Stimulated activated CD8-positive, alpha-beta memory T cell treated with anti-CD3 and anti-CD28 coated beads, Interleukin-4, amount 100 ng/mL, for 24 hours (primary cell): ENCODE results near the gene ARPIN.
"Not testable (repeated sequence)": the region's sequence is repeated elsewhere in the genome, so short reads cannot be mapped to it uniquely, and the experiment has no call there.

Experiments used
- DNase-seq: peaks from one replicate; pipeline ENCODE4 v3.0.0-alpha.2; 2020; ENCODE audit warnings: low read depth

Gene ARPIN

GRCh38 chr15:89910891-89911626 lies 1.7 kb downstream of the ARPIN start:
- DNase-seq = no peak

- DNase-seq = no peak
Observed at GRCh38 chr15:89909611-89910010, 3.1 kb downstream of the ARPIN start.

- DNase-seq = no peak
Observed at GRCh38 chr15:89908226-89908625, 4.5 kb downstream of the ARPIN start.

- no peak for DNase-seq
Observed at GRCh38 chr15:89907289-89907688, 5.5 kb downstream of the ARPIN start.

DNA sequence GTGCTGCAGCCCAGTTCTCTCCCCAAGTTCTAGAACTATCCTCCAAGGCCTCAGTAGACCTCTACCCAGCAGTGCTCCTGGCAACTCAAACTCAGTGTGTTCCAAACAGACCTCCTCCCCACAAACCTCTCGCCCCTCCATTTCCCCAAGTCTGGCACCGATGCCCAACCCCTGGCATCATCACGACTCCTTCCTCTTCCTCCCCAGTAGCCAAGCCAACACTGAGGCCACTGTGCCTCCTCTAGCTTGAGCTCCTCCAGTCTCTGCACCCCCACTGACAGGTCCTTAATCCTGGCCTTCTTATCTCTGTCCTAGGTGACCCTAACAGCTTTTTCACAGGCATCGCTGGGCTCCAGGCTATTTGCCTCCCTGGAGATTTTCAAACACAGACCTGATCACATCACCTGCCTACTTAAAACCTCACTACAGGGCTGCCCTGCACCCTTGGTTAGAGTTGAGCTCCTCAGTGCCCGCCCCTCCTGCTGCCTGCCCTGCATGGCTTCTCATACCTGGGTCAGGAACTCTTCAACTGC lies 6.8 kb downstream of the ARPIN start:
- DNase-seq = no peak

DNA sequence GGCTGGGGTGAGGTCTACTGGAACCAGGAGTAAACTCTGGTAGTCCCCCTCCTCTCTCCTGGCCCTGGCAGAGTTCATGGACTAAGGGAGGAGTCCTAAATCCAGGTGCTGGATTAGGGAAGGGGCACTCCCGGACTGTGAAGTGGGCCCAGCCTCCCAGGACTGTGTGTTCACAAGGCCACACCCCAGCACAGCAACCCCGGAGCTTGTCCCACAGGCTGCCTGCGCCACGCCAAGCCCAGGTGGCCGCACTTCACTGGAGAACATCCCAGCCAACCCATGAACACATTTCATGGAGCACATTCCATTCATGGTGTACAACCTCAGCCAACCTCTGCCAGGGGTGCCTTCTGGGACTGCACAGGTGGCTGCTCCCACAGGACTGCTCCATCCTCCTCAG lies 8.2 kb downstream of the ARPIN start:
- DNase-seq = no peak

DNA sequence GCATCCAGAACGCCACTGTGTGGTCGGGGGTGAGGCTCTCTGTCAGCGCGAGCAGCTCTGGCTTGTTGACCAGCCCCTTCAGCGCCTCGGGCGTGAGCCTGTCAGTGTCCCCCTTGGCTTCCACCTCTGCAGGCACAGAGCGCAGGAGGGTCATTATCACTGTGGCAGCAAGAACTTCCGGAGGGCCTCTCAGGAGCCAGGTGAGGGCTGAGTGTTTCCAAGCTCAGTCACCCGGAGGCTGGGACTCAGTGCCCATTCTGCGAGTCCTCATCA lies 9.0 kb downstream of the ARPIN start:
- DNase-seq = no peak

DNA sequence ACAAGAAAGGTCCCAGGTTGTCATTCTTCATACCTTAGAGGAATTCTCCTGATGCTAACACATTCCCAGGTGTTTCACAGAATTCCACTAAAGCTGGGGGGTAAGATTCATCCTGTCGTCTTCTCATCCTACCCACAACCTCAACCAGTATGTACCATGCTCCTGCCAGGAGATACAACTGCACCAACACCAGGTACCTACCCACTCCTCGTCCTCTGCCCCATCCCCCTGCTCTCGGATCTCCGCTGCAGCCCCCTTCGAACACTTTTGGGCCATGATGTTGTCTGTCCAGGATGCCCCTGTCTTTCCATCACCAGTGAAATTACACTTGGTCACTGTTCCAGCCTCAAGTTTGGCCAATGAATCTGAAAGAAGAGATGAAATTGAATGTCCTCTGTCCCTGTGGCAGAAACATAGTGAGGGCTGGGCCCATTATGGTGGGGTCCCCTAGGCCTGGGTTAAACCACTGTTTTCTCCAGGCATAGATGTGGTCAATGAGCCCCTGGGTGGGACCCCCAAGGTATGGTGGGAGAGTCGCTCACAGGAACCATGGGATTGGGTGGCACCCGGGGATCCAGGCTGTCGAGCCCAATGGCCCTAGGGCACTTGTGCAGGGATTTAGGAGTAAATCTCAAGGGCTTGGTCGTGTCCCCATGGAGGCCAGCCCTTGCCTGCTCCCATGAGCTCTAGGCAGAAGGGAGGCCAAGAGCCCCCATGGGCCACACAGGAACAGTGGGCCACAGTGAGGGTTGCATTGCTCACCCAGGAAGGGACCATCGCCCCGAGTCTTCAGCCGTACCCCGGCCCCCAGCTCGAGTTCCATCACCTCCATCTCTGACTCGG lies 9.5 kb downstream of the ARPIN start:
- DNase-seq = no peak

- no peak for DNase-seq
Observed at GRCh38 chr15:89900849-89901248, 11.9 kb downstream of the ARPIN start.

GRCh38 chr15:89899951-89900567 lies 12.7 kb downstream of the ARPIN start:
- DNase-seq = no peak

- no peak for DNase-seq
Observed at GRCh38 chr15:89899295-89899945, 13.3 kb downstream of the ARPIN start.

GRCh38 chr15:89898614-89899294 lies 14.0 kb downstream of the ARPIN start:
- no peak for DNase-seq

DNA sequence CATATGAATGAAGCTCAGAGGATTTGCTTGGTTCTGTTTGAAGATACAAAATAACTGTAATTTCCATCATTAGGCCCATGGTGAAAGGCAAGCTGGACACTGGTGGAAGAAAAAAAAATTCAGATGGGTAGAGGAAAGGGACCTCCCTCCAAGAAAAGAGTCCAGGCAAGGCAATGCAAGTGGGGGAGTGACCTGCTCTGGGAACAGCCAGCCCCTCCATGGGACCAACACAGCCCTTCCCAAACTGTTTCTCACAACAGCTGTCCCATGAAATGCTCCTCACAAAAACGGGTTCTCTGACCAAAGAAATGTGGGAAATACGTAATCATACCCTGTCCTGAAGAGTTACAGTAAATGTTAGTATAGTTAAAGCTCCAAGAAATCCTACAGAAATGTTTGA lies 14.6 kb downstream of the ARPIN start:
- DNase-seq = no peak

DNA sequence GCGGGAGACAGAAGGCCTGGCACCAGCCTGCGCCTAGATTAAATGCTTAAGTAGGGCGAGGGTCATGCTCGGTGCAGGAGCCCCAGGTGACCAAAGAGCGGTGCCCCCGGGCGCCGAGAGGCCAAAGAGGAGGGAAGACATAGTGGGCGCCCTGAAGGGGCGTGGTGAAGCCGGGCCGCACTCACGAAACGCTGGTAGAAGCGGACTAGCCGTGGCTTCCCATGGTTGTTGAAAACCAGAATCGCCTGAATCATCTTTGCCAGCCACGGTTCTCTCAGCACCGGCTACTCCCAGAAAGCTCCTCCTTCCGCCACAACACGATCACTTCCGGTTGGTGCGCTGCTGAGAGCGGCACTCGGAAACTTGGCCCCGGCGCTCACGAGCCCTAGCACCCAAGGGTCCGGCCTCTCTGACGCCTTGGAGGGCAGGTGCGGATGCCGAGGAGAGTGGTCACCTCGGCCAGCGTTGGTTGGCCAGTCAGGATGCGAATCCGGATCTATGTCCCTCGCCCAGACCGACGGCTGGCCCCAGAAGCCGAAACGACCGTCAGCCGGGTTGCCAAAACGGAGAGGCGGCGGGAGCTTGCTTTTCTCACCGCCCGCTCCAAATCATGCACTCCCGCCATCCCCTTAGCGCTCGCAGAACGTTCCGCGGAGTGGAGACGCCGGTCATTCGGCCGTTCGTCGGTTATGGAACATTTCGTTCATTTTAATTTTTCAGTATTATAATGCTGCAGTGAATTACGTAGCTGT lies 18.9 kb downstream of the ARPIN start, which contains the start of gene AP3S2:
Gene AP3S2 (minus strand): TSS at position 299 of the 752 bp plus-strand sequence. CDS start 45 bp downstream, at position 254.
- DNase-seq = peak; percentile 78

DNA sequence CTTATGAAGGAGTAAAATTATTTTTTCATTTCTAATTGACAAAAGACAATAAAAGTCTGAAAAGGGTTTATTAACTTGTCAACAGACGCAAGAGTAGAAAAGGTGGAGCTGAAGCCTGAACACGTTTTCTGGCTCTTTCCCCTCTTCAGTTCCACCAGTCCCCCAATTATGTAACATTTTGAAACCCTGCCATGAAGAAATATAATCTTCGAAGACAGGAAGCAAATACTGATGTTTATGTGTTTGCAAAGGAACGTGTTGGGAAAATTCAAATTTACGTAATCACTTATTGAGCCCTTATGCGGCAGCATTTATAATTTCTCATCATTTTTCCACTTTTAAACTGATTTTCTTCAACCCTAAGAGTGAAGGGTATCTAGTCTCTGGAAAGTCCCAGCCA lies 19.7 kb downstream of the ARPIN start:
- DNase-seq = no peak

DNA sequence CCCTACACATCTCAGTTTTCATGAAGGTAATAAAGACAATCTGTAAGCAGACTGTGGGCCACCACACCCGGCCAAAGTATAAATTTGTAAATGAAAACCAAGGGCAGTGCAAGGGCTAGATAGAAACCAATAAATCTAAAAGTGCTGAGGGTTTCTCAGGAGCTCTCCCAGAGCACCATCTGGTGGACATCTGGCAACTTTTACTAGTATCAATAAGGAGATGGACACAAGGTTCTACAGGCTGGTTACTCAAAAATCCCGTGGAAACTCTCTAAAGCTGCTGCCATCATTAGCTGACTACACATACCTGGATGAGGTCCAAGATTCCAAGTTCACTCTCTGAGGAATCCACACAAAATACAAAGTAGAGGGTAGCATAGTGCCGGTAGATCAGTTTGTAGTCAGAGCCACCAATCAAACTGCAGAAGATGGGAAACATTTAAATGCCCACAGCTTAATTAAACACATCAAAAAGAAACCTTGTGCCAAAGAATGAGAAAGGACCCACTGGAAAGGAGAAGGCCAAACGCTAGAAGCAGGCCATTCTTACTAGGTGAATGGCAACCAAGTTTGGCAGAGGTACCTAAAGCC lies 24.4 kb downstream of the ARPIN start:
- DNase-seq = no peak

GRCh38 chr15:89885611-89886010 lies 27.1 kb downstream of the ARPIN start:
- DNase-seq = no peak

DNA sequence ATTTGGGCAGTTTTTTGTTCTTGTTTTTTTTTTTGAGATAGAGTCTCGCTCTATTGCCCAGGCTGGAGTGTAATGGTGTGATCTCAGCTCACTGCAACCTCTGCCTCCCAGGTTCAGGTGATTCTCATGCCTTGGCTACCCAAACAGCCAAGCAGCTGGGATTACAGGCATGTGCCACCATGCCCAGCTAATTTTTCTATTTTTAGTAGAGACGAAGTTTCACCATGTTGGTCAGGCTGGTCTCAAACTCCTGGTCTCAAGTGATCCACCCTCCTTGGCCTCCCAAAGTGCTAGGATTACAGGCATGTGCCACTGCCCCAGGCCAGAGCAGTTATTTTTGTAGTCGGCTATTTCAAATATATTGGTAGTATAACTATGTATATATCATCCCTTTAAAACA lies 27.6 kb downstream of the ARPIN start:
- DNase-seq = not testable (repeated sequence)

DNA sequence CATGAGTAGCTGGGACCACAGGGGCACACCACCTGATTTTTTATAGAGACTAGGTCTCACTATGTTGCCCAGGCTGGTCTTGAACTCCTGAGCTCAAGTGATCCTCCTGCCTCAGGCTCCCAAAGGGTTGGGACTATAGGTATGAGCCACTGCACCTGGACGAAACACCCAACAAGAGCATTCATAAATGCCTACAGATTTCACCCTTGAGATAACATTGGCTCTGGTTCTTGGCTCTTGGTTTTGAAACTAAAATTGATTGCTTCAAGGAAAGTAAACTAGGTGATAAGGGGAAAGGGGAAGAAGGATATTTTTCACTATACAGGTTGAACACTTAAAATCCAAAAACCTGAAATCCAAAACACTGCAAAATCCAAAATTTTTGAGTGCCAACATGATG lies 29.2 kb downstream of the ARPIN start:
- DNase-seq = no peak

- no peak for DNase-seq
Observed at GRCh38 chr15:89880727-89881126, 32.0 kb downstream of the ARPIN start.

- no peak for DNase-seq
Observed at GRCh38 chr15:89878323-89878722, 34.4 kb downstream of the ARPIN start.
